ENCODE measurements around the gene C12orf76.
A peak's percentile ranks its signal among the peaks of the same experiment; 100 is the strongest.
"Not testable (repeated sequence)": the region's sequence is repeated elsewhere in the genome, so short reads cannot be mapped to it uniquely, and the experiment has no call there.

The C12orf76 gene

GRCh38 chr12:110048242-110049027 is at the start of gene C12orf76:
Gene C12orf76 (minus strand): TSS chr12:110048522. CDS start chr12:110048495, 27 bp downstream.
- peak; percentile 90 for DNase-seq

- DNase-seq, result no peak
Measured at GRCh38 chr12:110093631-110094311, 45.4 kb upstream of the C12orf76 start.

DNA sequence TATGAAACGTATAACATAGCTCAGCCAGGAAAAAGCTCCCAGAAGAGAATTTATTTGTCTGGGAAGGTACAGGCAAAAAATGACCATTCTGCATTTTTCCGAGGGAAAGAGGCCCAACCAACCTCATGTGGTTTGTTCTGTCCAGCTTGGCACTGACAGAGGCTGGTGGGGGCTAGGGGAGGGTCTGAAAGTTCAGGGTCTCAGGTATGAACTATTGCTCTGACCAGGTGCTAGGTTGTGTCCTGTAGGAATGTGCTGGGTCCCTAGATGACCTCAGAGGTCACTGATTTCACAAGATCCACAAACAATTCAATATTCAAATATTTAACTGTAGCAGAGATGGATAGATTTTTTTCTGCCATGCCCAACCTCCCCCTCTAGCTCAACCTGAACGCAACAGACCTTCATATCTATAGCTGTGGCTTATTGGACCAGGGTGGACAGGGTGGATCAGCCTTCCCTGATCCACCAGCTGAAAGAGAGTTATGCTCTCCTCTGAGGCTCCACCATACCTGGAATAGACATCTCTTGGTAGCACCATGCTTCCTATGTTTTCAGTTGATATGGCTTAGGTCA is 42.9 kb upstream of the C12orf76 start:
- no peak for DNase-seq

DNA sequence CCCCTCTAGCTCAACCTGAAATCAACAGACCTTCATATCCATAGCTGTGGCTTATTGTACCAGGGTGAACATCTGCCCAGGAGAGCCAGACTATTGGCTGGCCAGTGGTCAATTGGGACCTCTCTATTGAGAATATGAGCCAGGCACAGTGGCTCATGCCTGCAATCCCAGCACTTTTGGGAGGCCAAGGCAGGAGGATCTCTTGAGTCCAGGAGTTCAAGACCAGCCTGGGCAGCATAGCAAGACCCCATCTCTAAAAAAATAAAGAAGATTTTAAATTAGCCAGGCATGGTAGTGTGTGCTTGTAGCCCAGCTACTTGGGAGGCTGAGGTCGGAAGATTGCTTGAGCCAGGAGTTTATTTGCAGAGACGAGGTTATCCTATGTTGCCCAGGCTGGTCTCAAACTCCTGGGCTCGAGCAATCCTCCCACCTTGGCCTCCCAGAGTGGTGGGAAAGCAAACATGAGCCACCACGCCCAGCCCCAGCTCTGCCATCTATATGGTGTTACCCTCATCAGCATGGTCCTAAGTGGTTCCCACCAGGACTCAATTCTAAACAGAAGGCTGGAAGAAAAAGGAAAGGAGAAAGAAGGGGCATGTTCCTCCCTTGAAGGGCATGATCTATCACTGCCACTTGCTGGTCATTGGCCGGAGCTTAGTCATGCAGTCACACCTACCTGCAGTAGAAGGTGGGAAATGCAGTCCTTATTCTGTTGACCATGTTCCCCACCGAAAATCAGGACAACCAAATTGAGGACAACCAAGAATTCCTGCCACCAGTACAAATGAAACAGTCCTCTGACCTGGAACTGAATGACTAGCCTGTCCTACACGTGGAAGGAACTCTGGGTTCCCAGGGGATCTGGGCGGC is 42.2 kb upstream of the C12orf76 start:
- no peak for DNase-seq

GRCh38 chr12:110088936-110089335 is 40.6 kb upstream of the C12orf76 start:
- DNase-seq, result no peak

DNA sequence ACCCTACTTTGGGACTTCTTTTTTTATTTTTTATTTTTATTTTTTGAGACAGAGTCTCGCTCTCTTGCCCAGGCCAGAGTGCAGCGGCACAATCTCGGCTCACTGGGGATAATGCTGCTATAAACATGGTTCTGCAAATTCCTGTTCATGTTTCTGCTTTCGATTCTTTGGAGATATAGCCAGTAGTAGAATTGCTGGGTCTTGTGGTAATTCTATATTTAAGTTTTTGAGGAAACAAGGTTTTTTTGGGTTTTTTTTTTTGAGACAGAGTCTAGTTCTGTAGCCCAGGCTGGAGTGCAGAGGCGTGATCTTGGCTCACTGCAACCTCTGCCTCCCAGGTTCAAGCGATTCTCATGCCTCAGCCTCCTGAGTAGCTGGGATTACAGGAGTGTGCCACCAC is 39.9 kb upstream of the C12orf76 start:
- DNase-seq, result not testable (repeated sequence)

DNA sequence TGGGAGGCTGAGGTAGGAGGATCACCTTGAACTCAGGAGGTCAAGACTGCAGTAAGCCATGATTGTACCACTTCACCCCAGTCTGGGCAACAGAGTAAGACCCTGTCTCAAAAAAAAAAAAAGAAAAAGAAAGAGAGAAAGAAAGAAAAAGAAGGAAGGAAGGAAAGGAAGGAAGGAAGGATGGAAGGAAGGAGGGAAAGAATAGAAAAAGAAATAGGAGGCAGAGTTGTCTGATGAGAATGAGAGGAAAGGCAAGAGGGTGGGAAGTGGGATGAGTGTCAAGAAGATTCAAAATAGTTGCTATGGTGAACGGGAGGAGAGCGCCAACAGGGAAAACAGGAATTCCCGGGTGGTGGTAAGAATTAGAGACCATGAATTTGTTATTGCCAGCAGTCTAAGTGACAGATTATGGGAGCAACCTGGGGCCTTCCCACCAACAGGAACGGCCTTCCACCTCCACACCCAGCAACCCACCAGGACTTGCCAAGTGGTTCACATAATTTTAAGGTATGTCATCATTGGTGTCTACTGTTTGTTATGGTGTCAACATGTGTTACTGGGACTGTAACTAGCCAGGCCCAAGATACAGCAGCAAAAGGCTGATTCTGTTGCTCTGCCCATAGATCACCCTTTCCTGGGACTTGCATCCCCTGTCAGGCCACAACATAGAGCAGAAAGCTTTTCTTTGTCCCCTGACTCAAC is 36.1 kb upstream of the C12orf76 start:
- DNase-seq, result no peak

DNA sequence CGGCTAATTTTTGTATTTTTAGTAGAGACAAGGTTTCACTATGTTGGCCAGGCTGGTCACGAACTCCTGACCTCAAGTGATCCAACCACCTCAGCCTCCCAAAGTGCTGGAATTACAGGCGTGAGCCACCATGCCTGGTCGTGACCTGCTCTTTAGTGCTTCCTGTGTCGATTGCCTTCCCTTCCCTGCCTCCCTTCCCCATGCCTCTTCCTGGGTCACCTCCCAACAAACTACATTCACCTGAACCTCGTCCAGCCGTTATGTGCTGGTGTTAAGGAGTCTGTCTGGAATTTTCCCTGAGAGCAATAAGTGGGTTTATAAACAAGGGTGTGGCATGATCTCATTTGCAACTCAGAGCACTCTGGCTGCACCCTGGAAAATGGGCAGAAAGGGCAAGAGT is 32.1 kb upstream of the C12orf76 start:
- DNase-seq, result no peak

DNA sequence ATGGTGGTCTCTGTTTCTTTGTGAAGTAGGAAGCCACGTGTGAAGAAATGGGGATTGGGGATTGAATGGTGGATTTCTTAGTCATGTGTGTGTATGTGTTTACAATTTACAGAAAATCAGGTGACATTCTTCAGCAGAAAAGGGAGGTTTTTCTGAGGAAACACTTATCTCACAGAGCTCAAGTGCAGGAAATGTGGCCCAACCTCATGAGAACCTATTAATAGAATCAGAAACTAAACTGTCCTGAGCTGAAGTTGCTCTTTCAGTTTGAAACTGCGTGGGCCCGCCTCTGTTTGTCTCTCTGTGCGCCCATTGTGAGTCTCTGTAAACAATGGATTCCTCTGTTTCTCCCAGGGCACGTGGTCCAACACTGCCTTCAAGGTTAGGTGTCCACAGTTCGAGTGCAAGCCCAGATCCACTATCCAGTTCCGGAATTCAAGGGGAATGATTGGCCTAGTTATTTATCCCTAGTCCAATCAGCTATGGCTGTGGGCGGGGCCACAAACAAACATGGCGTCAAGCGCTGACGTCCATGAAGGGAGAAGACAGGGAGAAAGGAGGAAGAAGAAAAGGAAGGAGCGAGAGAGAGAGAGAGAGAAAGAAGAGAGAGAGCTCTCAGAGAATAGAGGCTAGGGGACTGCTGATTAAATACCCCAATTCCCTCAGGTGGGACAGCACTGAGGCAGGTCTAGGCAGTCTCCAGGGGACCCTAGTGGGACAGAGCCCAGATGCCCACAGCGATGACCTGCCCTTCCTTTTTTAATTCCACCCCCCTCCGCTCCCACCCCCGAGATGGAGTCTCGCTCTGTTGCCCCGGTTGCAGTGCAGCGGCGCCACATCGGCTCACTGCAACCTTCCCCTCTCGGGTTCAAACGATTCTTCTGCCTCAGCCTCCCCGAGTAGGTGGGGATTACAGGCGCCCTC is 31.4 kb upstream of the C12orf76 start:
- no peak for DNase-seq

DNA sequence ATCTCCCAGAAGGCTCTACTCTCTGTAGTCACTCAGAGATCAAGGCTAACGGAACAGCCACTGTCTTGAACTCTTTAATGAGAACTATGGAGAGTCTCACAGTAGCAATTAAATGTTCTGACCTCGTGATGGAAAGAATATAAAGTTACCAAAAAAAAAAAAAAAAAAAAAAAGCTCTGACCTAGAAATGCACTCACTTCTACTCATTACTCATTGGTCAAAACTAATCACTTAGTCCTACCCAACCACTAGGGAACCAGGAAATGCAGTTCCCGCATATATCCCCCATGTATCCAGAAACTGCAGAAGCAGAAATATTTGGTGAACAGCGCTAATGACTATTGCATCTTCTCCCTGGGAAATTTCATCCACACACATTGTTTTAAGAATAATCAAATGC is 29.5 kb upstream of the C12orf76 start:
- DNase-seq, result no peak

DNA sequence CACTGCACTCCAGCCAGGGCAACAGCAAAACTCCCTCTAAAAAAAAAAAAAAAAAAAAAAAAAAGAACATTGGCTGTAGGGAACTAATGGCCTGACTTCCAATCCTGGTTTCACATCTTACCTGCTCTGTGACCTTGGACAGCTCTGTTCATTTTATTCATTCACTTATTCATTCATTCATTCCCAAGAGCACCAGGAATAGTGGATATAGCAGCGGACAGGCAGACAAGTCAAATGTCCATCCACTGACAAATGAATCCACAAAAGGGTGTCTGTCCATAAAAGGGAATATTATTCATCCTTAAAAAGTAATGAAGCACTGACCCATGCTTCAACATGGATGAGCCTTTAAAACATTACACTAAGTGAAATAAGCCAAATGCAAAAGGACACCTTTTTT is 27.6 kb upstream of the C12orf76 start:
- no peak for DNase-seq

GRCh38 chr12:110074089-110074488 is 25.8 kb upstream of the C12orf76 start:
- DNase-seq, result no peak

GRCh38 chr12:110073049-110073831 is 24.9 kb upstream of the C12orf76 start:
- no peak for DNase-seq

- not testable (repeated sequence) for DNase-seq
Measured at GRCh38 chr12:110072636-110073035, 24.3 kb upstream of the C12orf76 start.

- no peak for DNase-seq
Measured at GRCh38 chr12:110071967-110072366, 23.6 kb upstream of the C12orf76 start.

- no peak for DNase-seq
Measured at GRCh38 chr12:110071504-110071903, 23.2 kb upstream of the C12orf76 start.

GRCh38 chr12:110068654-110069053 is 20.3 kb upstream of the C12orf76 start:
- DNase-seq, result no peak

DNA sequence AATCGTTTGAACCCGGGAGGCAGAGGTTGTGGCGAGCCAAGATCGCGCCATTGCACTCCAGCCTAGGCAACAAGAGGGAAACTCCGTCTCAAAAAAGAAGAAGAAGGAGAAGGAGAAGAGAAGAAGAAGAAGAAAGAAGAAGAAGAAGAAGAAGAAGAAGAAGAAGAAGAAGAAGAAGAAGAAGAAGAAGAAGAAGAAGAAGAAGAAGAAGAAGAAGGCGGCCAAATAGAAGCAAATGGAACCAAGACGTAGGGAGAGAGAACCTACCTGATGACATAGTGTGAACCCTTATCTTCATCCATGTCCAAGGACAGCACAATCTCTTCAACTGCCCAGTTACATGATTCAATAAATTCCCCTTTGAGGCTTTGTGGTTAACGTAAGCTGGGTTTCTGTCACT is 19.8 kb upstream of the C12orf76 start:
- not testable (repeated sequence) for DNase-seq

DNA sequence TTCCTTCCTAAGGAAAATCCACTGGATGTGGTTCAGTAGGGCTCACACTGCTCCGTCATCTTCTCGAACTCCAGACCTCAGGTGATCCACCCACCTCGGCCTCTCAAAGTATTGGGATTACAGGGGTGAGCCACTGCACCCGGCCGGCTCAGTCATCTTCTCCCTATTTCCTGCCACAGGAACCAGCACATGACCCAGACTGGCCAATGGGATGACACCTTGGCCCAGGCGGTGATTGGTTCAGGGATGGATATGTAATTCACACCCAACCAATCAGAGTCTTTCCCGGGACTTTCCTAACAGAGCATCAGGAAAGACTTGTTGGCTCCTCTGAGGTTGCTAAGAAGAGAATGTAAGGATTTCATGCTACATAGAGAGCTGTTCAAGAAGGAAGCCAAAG is 19.2 kb upstream of the C12orf76 start:
- DNase-seq, result no peak

- no peak for DNase-seq
Measured at GRCh38 chr12:110065540-110065939, 17.2 kb upstream of the C12orf76 start.

All from SHP77 treated with DMSO at 0.1 percent for 48 hours (cell line).